Esophagus squamous epithelium (tissue), 5 donors: Measurements from ENCODE around the gene DLL4. TPM values are rescaled to one million over a fixed set of nuclear protein-coding genes. Genes with fewer than 3 reads are reported as not detected.

Source experiments
- DNase-seq: peaks from one replicate; lab custom pipeline; 2025; lab: John Stamatoyannopoulos, UW
- H3K27ac ChIP-seq, 4 donors: fragments of 200-600 bp; sonication (generic); one replicate each; pipeline ENCODE4 v1.5.1; 2016 to 2019; ENCODE audit warnings: mild to moderate bottlenecking in 1 of 4
- H3K27me3 ChIP-seq, 4 donors: fragments of 200-600 bp; sonication (generic); 1 replicate in 3 of 4; 2 replicates in 1 of 4; pipeline versions ENCODE4 v1.5.1 to v1.6.0; 2017 to 2021; ENCODE audit warnings: antibody characterized with exemption in 1 of 4
- H3K36me3 ChIP-seq, 3 donors: fragments of 200-600 bp; sonication (generic); one replicate each; pipeline ENCODE4 v1.5.1; 2016 to 2019
- H3K4me1 ChIP-seq, 3 donors: fragments of 200-600 bp; sonication (generic); one replicate each; pipeline ENCODE4 v1.5.1; 2017 to 2019
- H3K4me3 ChIP-seq, 4 donors: fragments of 200-600 bp; sonication (generic); 1 replicate in 3 of 4; 2 replicates in 1 of 4; pipeline ENCODE4 v1.5.1; 2016 to 2019; ENCODE audit warnings: mild to moderate bottlenecking in 2 of 4, moderate library complexity in 1 of 4
- H3K9me3 ChIP-seq, 3 donors: fragments of 200-600 bp; sonication (generic); one replicate each; pipeline ENCODE4 v1.5.1; 2016 to 2019
- POLR2A ChIP-seq, 4 donors: fragments of 450-650 bp; IDR thresholded peaks; one replicate each; pipeline ENCODE4 v1.6.1; 2017; ENCODE audit warnings: antibody characterized with exemption in 4 of 4, mild to moderate bottlenecking in 4 of 4, moderate library complexity in 3 of 4
- WGBS, 2 donors: methylation state at CpG; one replicate each; pipeline ENCODE4 v1.1.5; 2018; 5-methylcytosine and 5-hydroxymethylcytosine counted together
- intact Hi-C: fragments of 100-400 bp; cut with DNase I; formaldehyde crosslinking; loops from one replicate; pipeline ENCODE4 v1.15.0; 2022
- total RNA-seq, 4 donors: library from RNA; depleted of rRNA; stranded (reverse); fragments of >200 nt; gene quantifications; one replicate each; pipeline ENCODE4 v1.1.0, GENCODE V29; 2016
- TF ChIP-seq, protein P1 (sequence below), 6 experiments: fragments of 450-650 bp in 4 of 6; fragments of 200-600 bp in 2 of 6; sonication (generic) in 2 of 6; IDR thresholded peaks; one replicate each; pipeline ENCODE4 v1.5.1; 2016 to 2019; ENCODE audit warnings: antibody characterized with exemption in 6 of 6, mild to moderate bottlenecking in 4 of 6, moderate library complexity in 4 of 6
- donor health status: DM: yes; HTN: yes; CAD: no.

Gene DLL4
- total RNA-seq, 4 donors from 2014 or later = 0.68 to 4.6 (median 1.3) TPM

DNA sequence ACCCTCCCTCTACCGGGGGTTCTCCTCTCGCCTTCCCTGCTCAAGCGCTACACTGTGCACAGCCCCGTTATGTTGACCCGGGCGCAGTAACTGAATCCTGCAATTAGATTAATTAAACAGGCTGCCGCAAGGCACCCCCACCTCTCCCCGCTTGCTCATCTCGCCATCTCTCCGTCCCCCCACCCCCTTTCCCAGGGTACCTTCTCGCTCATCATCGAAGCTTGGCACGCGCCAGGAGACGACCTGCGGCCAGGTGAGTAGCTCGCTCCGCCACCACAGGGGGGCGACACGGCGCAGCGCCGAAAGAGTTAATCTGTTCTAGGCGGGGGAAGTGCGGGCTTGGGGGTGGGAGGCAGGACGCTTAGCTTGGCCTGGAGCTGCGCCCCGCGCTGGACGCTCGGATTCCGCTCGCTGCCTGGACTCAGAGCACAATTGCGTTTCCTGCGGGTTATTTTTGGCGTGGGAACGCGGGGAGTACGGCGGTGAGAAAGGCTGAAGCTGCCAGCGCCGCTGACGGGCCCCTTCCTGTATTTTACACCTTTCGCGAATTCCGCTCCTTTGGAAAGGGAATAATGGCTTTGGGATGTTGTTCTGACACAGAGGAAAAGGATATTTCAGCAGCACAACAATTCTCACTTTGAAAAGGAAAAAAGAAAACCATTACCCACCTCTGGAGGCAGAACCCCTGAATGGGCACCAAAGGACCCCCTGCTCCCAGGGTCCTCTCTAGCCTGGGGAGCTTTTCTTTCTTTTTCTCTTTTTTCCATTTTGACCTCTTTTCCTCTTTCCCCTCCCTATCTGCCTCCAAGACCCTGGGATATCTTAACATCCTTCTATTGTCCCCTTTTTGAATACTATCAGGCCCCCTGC is 1.5 kb downstream of the DLL4 start:
- TF ChIP-seq POLR2A (IDR thresholded peaks at IDR 0.05) = no peak
- TF ChIP-seq, protein P1, sequence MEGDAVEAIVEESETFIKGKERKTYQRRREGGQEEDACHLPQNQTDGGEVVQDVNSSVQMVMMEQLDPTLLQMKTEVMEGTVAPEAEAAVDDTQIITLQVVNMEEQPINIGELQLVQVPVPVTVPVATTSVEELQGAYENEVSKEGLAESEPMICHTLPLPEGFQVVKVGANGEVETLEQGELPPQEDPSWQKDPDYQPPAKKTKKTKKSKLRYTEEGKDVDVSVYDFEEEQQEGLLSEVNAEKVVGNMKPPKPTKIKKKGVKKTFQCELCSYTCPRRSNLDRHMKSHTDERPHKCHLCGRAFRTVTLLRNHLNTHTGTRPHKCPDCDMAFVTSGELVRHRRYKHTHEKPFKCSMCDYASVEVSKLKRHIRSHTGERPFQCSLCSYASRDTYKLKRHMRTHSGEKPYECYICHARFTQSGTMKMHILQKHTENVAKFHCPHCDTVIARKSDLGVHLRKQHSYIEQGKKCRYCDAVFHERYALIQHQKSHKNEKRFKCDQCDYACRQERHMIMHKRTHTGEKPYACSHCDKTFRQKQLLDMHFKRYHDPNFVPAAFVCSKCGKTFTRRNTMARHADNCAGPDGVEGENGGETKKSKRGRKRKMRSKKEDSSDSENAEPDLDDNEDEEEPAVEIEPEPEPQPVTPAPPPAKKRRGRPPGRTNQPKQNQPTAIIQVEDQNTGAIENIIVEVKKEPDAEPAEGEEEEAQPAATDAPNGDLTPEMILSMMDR (IDR thresholded peaks at IDR 0.05) = peak in 4 of 6 experiments; percentile 21 to 53 (median 28)
- peak overlapping the region; percentile 30 to 65 (median 54) for H3K4me3 ChIP-seq
- H3K4me1 ChIP-seq = peaks cover 51 to 82% (median 53%) of the 10 kb centered on the region in 3 donors
- DNase-seq = no peak
- H3K27me3 ChIP-seq = peaks cover 24 to 78% (median 43%) of the 10 kb centered on the region in 4 donors
- no peaks in the 10 kb centered on the region for H3K9me3 ChIP-seq
- WGBS, 2 donors = 1 to 3% methylated on average over 9 to 44 of the region's 46 CpGs
- H3K27ac ChIP-seq = peak overlapping the region; percentile 3 to 66 (median 56)
- intact Hi-C loops = no loop called here
- H3K36me3 ChIP-seq = peaks cover 0 to 8% (median 0%) of the 10 kb centered on the region in 3 donors

DNA sequence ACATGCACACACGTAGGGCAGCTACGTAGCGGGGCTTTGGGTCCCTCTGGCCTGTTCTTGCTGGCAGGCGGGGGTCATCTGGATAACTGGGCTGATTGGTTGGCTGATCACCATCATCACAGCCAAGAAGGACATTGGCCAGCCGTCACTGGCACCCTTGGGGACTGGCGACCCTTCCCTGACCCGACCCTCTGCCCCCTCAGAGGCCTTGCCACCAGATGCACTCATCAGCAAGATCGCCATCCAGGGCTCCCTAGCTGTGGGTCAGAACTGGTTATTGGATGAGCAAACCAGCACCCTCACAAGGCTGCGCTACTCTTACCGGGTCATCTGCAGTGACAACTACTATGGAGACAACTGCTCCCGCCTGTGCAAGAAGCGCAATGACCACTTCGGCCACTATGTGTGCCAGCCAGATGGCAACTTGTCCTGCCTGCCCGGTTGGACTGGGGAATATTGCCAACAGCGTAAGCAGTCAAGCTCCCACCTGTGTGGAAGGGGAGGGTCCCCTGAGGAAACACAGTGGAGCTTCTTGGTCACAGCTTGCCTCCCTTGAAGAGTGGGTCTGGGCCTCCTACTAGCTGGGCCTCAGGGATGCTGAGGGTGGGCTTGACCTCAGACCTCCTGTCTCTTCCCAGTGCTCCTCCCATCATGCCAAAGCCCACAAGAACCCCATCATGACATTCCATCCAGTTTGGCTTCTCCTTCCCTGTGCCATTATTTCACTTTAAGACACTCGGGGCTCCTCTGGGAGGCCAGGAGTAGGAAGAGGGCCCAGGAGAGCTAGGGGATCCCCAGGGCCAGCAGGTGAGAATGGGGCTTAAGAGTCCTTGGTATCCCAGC is 2.4 kb downstream of the DLL4 start:
- Histone ChIP-seq H3K27me3 (peaks cover 20 to 74% (median 36%) of the 10 kb centered on the region in 4 donors), H3K36me3 (peaks cover 0 to 8% (median 0%) of the 10 kb centered on the region in 3 donors), H3K9me3 (no peaks in the 10 kb centered on the region), H3K4me1 (peaks cover 42 to 73% (median 45%) of the 10 kb centered on the region in 3 donors), H3K4me3 (peak overlapping the region in 3 of 4 donors; percentile 52 to 65 (median 56)), H3K27ac (peak overlapping the region in 3 of 4 donors; percentile 50 to 65 (median 61))
- DNase-seq = no peak
- intact Hi-C loops = no loop called here
- WGBS, 2 donors = 67 to 68% methylated on average over 9 to 11 of the region's 16 CpGs
- no peak for TF ChIP-seq POLR2A (IDR thresholded peaks at IDR 0.05)
- TF ChIP-seq, protein P1 (IDR thresholded peaks at IDR 0.05) = no peak

DNA sequence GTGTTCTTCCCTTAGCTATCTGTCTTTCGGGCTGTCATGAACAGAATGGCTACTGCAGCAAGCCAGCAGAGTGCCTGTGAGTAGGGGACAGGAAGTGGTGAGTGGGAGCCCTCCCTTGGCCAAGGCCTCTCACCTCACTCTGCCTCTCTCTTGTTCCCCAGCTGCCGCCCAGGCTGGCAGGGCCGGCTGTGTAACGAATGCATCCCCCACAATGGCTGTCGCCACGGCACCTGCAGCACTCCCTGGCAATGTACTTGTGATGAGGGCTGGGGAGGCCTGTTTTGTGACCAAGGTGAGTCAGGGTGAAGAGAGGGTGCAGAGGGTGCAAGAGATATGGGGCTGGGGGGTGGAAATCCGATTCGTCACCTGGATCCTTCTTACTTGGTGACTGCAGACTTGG is 3.0 kb downstream of the DLL4 start:
- H3K9me3 ChIP-seq = no peaks in the 10 kb centered on the region
- intact Hi-C loops = no loop called here
- peak overlapping the region in 1 of 4 donors; percentile 61 for H3K27ac ChIP-seq
- WGBS, 2 donors = 59 to 79% methylated on average over 2 to 5 of the region's 8 CpGs
- H3K4me3 ChIP-seq = peak overlapping the region in 3 of 4 donors; percentile 52 to 65 (median 56)
- H3K4me1 ChIP-seq = peaks cover 37 to 67% (median 39%) of the 10 kb centered on the region in 3 donors
- peaks cover 20 to 67% (median 31%) of the 10 kb centered on the region in 4 donors for H3K27me3 ChIP-seq
- peaks cover 0 to 8% (median 0%) of the 10 kb centered on the region in 3 donors for H3K36me3 ChIP-seq
- no peak for DNase-seq
- no peak for TF ChIP-seq POLR2A (IDR thresholded peaks at IDR 0.05)
- TF ChIP-seq, protein P1 (IDR thresholded peaks at IDR 0.05) = no peak

- H3K27ac ChIP-seq = no peak overlapping the region
- TF ChIP-seq, protein P1 (IDR thresholded peaks at IDR 0.05) = no peak
- TF ChIP-seq POLR2A (IDR thresholded peaks at IDR 0.05) = no peak
- no peak for DNase-seq
- H3K9me3 ChIP-seq = no peaks in the 10 kb centered on the region
- WGBS, 2 donors = 58% methylated on average over 11 of the region's 11 CpGs; no CpG with 5 or more reads in 1 of the 2 donors
- peaks cover 30 to 65% (median 32%) of the 10 kb centered on the region in 3 donors for H3K4me1 ChIP-seq
- H3K27me3 ChIP-seq = peaks cover 13 to 60% (median 25%) of the 10 kb centered on the region in 4 donors
- H3K36me3 ChIP-seq = peaks cover 0 to 8% (median 0%) of the 10 kb centered on the region in 3 donors
- peak overlapping the region in 3 of 4 donors; percentile 52 to 65 (median 56) for H3K4me3 ChIP-seq
- intact Hi-C loops = no loop called here
Measured at GRCh38 chr15:40932649-40933516, 3.7 kb downstream of the DLL4 start.
